ENCODE measurements around the gene ADGRV1.

Gene ADGRV1

DNA sequence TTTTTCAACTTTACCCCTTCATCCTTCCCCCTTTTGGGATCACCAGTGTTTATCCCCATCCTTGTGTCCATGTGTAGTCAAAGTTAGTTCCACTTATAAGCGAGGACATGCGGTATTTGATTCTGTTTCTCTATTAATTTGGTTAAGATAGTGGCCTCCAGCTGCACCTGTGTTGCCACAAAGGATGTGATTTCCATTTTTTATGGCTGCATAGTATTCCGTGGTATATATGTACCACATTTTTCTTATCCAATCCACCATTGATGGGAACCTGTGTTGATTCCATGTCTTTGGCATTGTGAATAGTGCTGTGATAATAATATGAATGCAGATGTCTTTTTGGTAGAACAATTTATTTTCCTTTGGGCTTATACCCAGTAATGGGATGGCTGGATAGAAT is 572.2 kb downstream of the ADGRV1 start:
- TF ChIP-seq NFIC (IDR thresholded peaks at IDR 0.05) (no peak), TEAD4 (IDR thresholded peaks at IDR 0.05) (no peak), EP300 (IDR thresholded peaks at IDR 0.05; ENCODE audit: borderline replicate concordance) (no peak), TCF12 (IDR thresholded peaks at IDR 0.05; ENCODE audit: low read depth) (no peak), FOXM1 (IDR thresholded peaks at IDR 0.05; ENCODE audit: borderline replicate concordance, low read depth) (no peak)
- TF ChIP-seq, protein P1, sequence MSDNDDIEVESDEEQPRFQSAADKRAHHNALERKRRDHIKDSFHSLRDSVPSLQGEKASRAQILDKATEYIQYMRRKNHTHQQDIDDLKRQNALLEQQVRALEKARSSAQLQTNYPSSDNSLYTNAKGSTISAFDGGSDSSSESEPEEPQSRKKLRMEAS (IDR thresholded peaks at IDR 0.05) = no peak
- TF ChIP-seq, protein P2, sequence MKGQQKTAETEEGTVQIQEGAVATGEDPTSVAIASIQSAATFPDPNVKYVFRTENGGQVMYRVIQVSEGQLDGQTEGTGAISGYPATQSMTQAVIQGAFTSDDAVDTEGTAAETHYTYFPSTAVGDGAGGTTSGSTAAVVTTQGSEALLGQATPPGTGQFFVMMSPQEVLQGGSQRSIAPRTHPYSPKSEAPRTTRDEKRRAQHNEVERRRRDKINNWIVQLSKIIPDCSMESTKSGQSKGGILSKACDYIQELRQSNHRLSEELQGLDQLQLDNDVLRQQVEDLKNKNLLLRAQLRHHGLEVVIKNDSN (IDR thresholded peaks at IDR 0.05) = no peak

DNA sequence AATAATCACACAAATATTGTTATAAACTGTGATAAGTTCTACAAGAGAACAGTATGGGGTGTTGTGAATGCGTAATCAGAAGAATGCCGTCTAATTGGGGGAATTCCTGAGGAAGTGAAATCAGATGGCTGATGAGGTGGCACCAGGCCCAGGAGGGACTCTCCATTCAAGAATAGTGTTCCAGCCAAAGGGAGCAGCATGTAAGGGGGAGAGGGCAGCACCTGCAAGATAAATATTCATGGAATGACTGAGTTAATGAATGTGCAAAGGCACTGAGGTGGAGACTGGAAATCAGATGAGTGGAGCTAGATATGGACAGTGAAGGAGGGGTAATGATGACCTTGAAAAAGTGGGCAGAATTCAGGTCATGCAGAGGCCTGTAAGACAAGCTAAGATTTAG is 574.0 kb downstream of the ADGRV1 start:
- TF ChIP-seq, protein P2 (IDR thresholded peaks at IDR 0.05) = no peak
- TF ChIP-seq TAF1 (IDR thresholded peaks at IDR 0.05; ENCODE audit: low read depth) (no peak), TCF12 (IDR thresholded peaks at IDR 0.05; ENCODE audit: low read depth) (no peak), FOXM1 (IDR thresholded peaks at IDR 0.05; ENCODE audit: borderline replicate concordance, low read depth) (no peak), ZBTB7A (IDR thresholded peaks at IDR 0.05; ENCODE audit: low read depth) (no peak), CREB1 (IDR thresholded peaks at IDR 0.05; ENCODE audit: low read depth) (no peak), RAD21 (IDR thresholded peaks at IDR 0.05; ENCODE audit: low read depth) (no peak), EGR1 (IDR thresholded peaks at IDR 0.05) (no peak), CEBPB (IDR thresholded peaks at IDR 0.05) (no peak), YY1 (IDR thresholded peaks at IDR 0.05; ENCODE audit: low read depth) (no peak), EP300 (IDR thresholded peaks at IDR 0.05; ENCODE audit: borderline replicate concordance) (no peak), TEAD4 (IDR thresholded peaks at IDR 0.05) (no peak)
- TF ChIP-seq, protein P1 (IDR thresholded peaks at IDR 0.05) = no peak
- TF ChIP-seq, protein P3, sequence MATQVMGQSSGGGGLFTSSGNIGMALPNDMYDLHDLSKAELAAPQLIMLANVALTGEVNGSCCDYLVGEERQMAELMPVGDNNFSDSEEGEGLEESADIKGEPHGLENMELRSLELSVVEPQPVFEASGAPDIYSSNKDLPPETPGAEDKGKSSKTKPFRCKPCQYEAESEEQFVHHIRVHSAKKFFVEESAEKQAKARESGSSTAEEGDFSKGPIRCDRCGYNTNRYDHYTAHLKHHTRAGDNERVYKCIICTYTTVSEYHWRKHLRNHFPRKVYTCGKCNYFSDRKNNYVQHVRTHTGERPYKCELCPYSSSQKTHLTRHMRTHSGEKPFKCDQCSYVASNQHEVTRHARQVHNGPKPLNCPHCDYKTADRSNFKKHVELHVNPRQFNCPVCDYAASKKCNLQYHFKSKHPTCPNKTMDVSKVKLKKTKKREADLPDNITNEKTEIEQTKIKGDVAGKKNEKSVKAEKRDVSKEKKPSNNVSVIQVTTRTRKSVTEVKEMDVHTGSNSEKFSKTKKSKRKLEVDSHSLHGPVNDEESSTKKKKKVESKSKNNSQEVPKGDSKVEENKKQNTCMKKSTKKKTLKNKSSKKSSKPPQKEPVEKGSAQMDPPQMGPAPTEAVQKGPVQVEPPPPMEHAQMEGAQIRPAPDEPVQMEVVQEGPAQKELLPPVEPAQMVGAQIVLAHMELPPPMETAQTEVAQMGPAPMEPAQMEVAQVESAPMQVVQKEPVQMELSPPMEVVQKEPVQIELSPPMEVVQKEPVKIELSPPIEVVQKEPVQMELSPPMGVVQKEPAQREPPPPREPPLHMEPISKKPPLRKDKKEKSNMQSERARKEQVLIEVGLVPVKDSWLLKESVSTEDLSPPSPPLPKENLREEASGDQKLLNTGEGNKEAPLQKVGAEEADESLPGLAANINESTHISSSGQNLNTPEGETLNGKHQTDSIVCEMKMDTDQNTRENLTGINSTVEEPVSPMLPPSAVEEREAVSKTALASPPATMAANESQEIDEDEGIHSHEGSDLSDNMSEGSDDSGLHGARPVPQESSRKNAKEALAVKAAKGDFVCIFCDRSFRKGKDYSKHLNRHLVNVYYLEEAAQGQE (IDR thresholded peaks at IDR 0.05; ENCODE audit: low read depth) = no peak

DNA sequence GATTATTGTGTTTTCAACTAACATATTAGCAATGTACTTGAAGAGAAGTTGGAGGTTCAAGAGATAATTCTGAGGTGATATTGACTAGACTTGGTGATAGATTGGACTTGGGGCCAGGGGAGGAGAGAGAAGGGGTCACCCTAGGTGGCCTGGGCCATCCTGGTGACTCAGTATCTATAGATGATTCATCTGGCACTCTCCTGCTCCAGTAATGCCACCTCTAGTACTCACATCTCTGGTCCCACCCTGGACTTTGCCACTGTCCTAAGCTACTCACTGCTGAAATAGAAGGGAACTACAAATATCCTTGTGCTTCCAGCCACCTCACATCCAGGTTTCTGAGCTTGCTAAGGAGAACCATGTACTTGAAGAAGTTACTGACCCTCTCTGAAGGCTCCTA is 574.6 kb downstream of the ADGRV1 start:
- TF ChIP-seq TCF12 (IDR thresholded peaks at IDR 0.05; ENCODE audit: low read depth) = no peak
- no peak for TF ChIP-seq NFIC (IDR thresholded peaks at IDR 0.05)
- no peak for TF ChIP-seq TAF1 (IDR thresholded peaks at IDR 0.05; ENCODE audit: low read depth)
- TF ChIP-seq ZBTB7A (IDR thresholded peaks at IDR 0.05; ENCODE audit: low read depth) = no peak
- no peak for TF ChIP-seq CREB1 (IDR thresholded peaks at IDR 0.05; ENCODE audit: low read depth)
- no peak for TF ChIP-seq EGR1 (IDR thresholded peaks at IDR 0.05)
- TF ChIP-seq, protein P1 (IDR thresholded peaks at IDR 0.05) = no peak
- no peak for TF ChIP-seq YY1 (IDR thresholded peaks at IDR 0.05; ENCODE audit: low read depth)
- TF ChIP-seq CEBPB (IDR thresholded peaks at IDR 0.05) = no peak
- TF ChIP-seq FOXM1 (IDR thresholded peaks at IDR 0.05; ENCODE audit: borderline replicate concordance, low read depth) = no peak
- TF ChIP-seq, protein P2 (IDR thresholded peaks at IDR 0.05) = no peak
- TF ChIP-seq TEAD4 (IDR thresholded peaks at IDR 0.05) = no peak
- no peak for TF ChIP-seq RAD21 (IDR thresholded peaks at IDR 0.05; ENCODE audit: low read depth)
- TF ChIP-seq EP300 (IDR thresholded peaks at IDR 0.05; ENCODE audit: borderline replicate concordance) = no peak
- TF ChIP-seq, protein P3 (IDR thresholded peaks at IDR 0.05; ENCODE audit: low read depth) = no peak

DNA sequence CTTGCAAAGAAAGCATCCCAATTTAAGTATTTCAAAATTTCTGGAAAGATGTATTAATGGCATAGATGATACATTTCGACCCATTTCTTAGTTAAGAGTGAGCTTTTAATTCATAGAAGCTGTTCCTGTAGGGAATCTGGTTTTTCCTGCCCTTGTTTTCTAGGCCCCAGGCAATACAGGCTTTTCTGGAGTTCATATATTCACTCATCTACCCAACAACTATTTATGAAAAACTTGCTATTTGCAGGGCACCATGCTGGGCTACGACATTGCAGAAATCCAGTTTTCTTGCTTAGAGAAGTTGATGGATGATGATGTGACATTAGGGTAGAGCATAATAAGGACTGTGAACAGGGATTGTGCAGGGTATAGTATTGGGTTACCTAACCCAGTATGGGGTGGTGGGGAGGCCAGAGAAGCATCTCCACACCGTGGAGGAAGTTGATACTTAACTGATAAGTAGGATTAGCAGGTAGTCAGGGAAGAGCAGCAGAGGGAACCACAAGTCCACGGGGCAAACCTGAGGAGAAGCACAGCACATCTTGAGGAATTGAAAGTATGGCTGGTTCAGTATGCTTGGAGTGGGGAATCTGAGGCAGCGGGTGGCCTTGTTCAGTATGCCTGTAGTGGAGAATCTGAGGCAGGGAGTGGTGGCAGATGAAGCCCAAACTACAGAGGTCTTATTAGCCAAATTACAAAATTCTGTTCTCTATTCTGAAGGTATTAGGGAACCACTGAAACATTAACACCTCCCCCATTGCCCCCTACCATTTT is 577.1 kb downstream of the ADGRV1 start:
- TF ChIP-seq EP300 (IDR thresholded peaks at IDR 0.05; ENCODE audit: borderline replicate concordance) = no peak
- TF ChIP-seq TEAD4 (IDR thresholded peaks at IDR 0.05) = no peak
- no peak for TF ChIP-seq FOXM1 (IDR thresholded peaks at IDR 0.05; ENCODE audit: borderline replicate concordance, low read depth)
- no peak for TF ChIP-seq TCF12 (IDR thresholded peaks at IDR 0.05; ENCODE audit: low read depth)
- TF ChIP-seq, protein P1 (IDR thresholded peaks at IDR 0.05) = no peak
- TF ChIP-seq YY1 (IDR thresholded peaks at IDR 0.05; ENCODE audit: low read depth) = no peak
- TF ChIP-seq, protein P3 (IDR thresholded peaks at IDR 0.05; ENCODE audit: low read depth) = no peak
- TF ChIP-seq NFIC (IDR thresholded peaks at IDR 0.05) = no peak
- no peak for TF ChIP-seq RAD21 (IDR thresholded peaks at IDR 0.05; ENCODE audit: low read depth)
- TF ChIP-seq CEBPB (IDR thresholded peaks at IDR 0.05) = no peak
- no peak for TF ChIP-seq CREB1 (IDR thresholded peaks at IDR 0.05; ENCODE audit: low read depth)
- TF ChIP-seq, protein P2 (IDR thresholded peaks at IDR 0.05) = no peak
